ENCODE data around the gene CDYL2.
"Not testable (repeated sequence)": the region's sequence is repeated elsewhere in the genome, so short reads cannot be mapped to it uniquely, and the experiment has no call there.

The CDYL2 gene

GRCh38 chr16:80816356-80816755, 12.0 kb upstream of the CDYL2 start:
- DNase-seq (ENCODE audit: extremely low spot score), result no peak
- POLR2A ChIA-PET, result no interaction called here
- no peak for TF ChIP-seq CTCF (IDR thresholded peaks at IDR 0.05; ENCODE audit: control extremely low read depth, extremely low read depth, low read depth, missing control alignments)
- CTCF ChIA-PET, result interaction anchor here (1.0 to 1.7 kb wide), 2 partner anchors 9 to 289 kb away, joined by 3 to 6 read pairs; no protein-coding TSS in a partner anchor

- ChIA-PET CTCF (interaction anchor here (1.6 to 4.2 kb wide), 2 partner anchors 9 to 288 kb away, joined by 11 to 20 read pairs; no protein-coding TSS in a partner anchor), POLR2A (interaction anchor here (0.6 kb wide), 1 partner anchor 12 kb away, joined by 4 read pairs; no protein-coding TSS in a partner anchor)
Observed at GRCh38 chr16:80815278-80815677, 10.9 kb upstream of the CDYL2 start.

GRCh38 chr16:80812593-80812992, 8.2 kb upstream of the CDYL2 start:
- ChIA-PET POLR2A (no interaction called here), CTCF (interaction anchor here (1.6 to 4.2 kb wide), 4 partner anchors 9 to 285 kb away, joined by 5 to 20 read pairs (median 8); no protein-coding TSS in a partner anchor)
- no peak for DNase-seq (ENCODE audit: extremely low spot score)
- TF ChIP-seq CTCF (IDR thresholded peaks at IDR 0.05; ENCODE audit: control extremely low read depth, extremely low read depth, low read depth, missing control alignments), result no peak

More at GRCh38 chr16:80815278-80815677, 10.9 kb upstream of the CDYL2 start:
- DNase-seq (ENCODE audit: extremely low spot score), result not testable (repeated sequence)

- no peak for DNase-seq (ENCODE audit: extremely low spot score)
- CTCF ChIA-PET, result interaction anchor here (1.2 to 3.7 kb wide), 4 partner anchors 10 to 282 kb away, joined by 4 to 17 read pairs (median 6); no protein-coding TSS in a partner anchor
- POLR2A ChIA-PET, result no interaction called here
Observed at GRCh38 chr16:80809366-80809765, 5.0 kb upstream of the CDYL2 start.

GRCh38 chr16:80807906-80808305, 3.5 kb upstream of the CDYL2 start:
- CTCF ChIA-PET, result interaction anchor here (1.1 to 3.7 kb wide), 3 partner anchors 16 to 280 kb away, joined by 3 to 17 read pairs (median 11); no protein-coding TSS in a partner anchor
- no peak for DNase-seq (ENCODE audit: extremely low spot score)

More at GRCh38 chr16:80809366-80809765, 5.0 kb upstream of the CDYL2 start:
- TF ChIP-seq CTCF (IDR thresholded peaks at IDR 0.05; ENCODE audit: control extremely low read depth, extremely low read depth, low read depth, missing control alignments), result no peak

GRCh38 chr16:80806927-80807340, 2.5 kb upstream of the CDYL2 start:
- no peak for TF ChIP-seq CTCF (IDR thresholded peaks at IDR 0.05; ENCODE audit: control extremely low read depth, extremely low read depth, low read depth, missing control alignments)
- ChIA-PET POLR2A (no interaction called here), CTCF (interaction anchor here (0.9 to 2.7 kb wide), 5 partner anchors 14 to 280 kb away, joined by 3 to 11 read pairs (median 3); no protein-coding TSS in a partner anchor)
- DNase-seq (ENCODE audit: extremely low spot score), result no peak

More at GRCh38 chr16:80807906-80808305, 3.5 kb upstream of the CDYL2 start:
- POLR2A ChIA-PET, result no interaction called here
- no peak for TF ChIP-seq CTCF (IDR thresholded peaks at IDR 0.05; ENCODE audit: control extremely low read depth, extremely low read depth, low read depth, missing control alignments)

GRCh38 chr16:80806289-80806688, 1.9 kb upstream of the CDYL2 start:
- DNase-seq (ENCODE audit: extremely low spot score), result no peak
- ChIA-PET POLR2A (no interaction called here), CTCF (interaction anchor here (1.0 to 2.7 kb wide), 3 partner anchors 15 to 279 kb away, joined by 3 to 11 read pairs (median 8); no protein-coding TSS in a partner anchor)
- no peak for TF ChIP-seq CTCF (IDR thresholded peaks at IDR 0.05; ENCODE audit: control extremely low read depth, extremely low read depth, low read depth, missing control alignments)
